ENCODE data around the gene SAPCD2.

The SAPCD2 gene

DNA sequence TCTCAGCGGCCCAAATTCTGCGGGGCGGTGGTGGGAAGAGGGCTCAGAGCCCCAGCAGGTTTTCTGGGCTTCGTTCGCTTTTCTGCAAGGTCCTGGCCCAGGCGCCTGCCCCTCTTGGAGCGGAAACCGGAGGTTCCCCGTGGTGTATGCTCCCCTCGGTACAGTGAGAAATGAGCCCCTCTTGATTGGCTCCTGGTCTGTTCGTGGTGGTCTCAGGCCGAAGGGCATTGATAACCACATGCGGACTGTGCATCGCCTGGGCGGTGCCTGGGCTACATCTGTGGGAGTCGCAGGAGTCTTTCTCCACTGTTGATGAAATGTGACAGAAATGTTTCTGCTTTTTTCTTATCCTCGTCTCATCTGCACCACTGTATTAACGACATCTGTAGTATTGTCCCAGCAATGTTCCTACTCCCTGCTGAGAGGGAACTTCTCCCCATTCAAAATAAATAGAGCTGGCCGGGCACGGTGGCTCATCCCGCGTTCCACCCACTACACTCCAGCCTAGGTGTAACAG is 17.1 kb upstream of the SAPCD2 start:
- in situ Hi-C loops (cut with HindIII; ENCODE audit: low pct_ligation_motif_present, low sequenced_read_pairs), result no loop called here
- peak overlapping the region; percentile 81 for H3K27ac ChIP-seq
- H3K27me3 ChIP-seq (replicated peaks), result no peaks in the 10 kb centered on the region
- TF ChIP-seq, protein P1, sequence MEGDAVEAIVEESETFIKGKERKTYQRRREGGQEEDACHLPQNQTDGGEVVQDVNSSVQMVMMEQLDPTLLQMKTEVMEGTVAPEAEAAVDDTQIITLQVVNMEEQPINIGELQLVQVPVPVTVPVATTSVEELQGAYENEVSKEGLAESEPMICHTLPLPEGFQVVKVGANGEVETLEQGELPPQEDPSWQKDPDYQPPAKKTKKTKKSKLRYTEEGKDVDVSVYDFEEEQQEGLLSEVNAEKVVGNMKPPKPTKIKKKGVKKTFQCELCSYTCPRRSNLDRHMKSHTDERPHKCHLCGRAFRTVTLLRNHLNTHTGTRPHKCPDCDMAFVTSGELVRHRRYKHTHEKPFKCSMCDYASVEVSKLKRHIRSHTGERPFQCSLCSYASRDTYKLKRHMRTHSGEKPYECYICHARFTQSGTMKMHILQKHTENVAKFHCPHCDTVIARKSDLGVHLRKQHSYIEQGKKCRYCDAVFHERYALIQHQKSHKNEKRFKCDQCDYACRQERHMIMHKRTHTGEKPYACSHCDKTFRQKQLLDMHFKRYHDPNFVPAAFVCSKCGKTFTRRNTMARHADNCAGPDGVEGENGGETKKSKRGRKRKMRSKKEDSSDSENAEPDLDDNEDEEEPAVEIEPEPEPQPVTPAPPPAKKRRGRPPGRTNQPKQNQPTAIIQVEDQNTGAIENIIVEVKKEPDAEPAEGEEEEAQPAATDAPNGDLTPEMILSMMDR (IDR thresholded peaks at IDR 0.05; ENCODE audit: low read depth, low read length, missing control alignments), result no peak
- H3K36me3 ChIP-seq (replicated peaks), result peaks cover 3% of the 10 kb centered on the region
- no peak for DNase-seq
- peak overlapping the region; percentile 73 for H3K4me3 ChIP-seq (ENCODE audit: low read depth, low read length)

DNA sequence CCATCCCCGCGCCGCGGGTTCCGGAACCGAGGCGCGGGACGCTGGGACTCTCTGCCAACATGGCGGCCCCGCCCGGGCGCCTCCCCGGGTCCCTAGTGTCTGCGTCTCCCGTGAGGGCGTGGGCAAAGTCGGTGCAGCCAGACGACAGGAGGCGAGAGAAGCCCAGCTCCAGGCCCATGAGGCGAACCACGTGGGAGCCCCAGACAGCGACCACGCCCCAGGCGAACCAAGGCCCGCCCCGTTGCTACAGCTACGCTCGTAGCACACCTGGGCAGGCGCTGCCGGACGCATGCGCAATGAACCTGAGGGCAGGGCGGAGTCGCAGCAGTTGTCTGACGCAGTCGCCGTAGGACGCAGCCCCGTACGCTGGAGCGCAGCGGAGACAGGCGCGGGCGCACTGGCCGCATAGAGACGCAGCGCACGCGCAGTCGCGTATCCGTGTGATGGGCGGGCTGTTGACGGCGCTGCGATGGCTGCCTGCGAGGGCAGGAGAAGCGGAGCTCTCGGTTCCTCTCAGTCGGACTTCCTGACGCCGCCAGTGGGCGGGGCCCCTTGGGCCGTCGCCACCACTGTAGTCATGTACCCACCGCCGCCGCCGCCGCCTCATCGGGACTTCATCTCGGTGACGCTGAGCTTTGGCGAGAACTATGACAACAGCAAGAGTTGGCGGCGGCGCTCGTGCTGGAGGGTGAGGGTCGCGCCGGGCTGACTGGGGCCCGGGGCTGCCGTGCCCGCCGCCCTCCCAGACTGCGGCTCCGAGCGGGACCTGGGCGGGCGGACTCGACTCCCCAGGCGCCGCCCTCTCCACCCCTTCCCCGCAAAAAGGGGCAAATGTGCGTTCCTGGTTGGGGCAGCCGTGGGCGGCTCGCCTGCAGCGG is 16.4 kb upstream of the SAPCD2 start, which contains the start of gene MAN1B1:
Gene MAN1B1 (plus strand): TSS at position 455 of the 878 bp plus-strand sequence. CDS start 15 bp downstream, at position 470.
- Histone ChIP-seq H3K27ac (peak within 1 kb of the TSS; percentile 81), H3K4me3 (ENCODE audit: low read depth, low read length) (peak within 1 kb of the TSS; percentile 73), H3K36me3 (replicated peaks) (peaks cover under 1% of the 10 kb centered on the region), H3K27me3 (replicated peaks) (no peaks in the 10 kb centered on the region)
- peak; percentile 96 for DNase-seq
- in situ Hi-C loops (cut with HindIII; ENCODE audit: low pct_ligation_motif_present, low sequenced_read_pairs), result no loop called here
- TF ChIP-seq, protein P1 (IDR thresholded peaks at IDR 0.05; ENCODE audit: low read depth, low read length, missing control alignments), result no peak

DNA sequence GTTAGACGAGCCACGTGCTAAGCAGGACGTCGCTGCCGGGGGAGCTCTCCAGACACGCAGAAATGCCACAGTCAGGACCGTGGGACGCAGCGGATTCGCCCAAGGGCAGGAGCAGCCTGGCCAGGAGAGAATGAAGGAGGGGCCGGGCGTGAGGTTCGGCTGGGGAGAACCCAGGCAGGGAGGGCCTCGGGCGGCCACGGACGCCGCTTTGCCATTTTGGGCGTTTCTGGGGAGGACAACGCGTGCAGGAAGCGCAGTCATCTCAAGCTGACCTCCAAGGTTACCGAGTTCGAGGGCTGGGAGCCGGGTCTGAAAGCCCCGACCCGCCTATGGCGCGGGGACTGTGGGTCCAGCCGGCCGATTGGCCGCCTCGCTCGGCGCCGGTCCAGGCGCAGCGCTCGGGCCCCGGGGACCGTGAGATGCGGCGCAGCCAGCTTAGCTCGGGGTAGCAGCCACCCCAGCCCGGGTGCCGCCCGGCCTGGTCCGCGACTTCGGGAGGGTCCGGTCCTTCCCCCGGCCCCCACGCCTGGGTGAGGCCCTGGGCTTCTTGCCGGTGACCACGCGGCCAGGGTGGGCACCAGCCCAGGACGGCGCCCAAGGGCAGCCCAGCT is 15.7 kb upstream of the SAPCD2 start:
- TF ChIP-seq, protein P1 (IDR thresholded peaks at IDR 0.05; ENCODE audit: low read depth, low read length, missing control alignments), result no peak
- DNase-seq, result no peak
- H3K27ac ChIP-seq, result peak overlapping the region; percentile 81
- no peaks in the 10 kb centered on the region for H3K36me3 ChIP-seq (replicated peaks)
- in situ Hi-C loops (cut with HindIII; ENCODE audit: low pct_ligation_motif_present, low sequenced_read_pairs), result no loop called here
- no peaks in the 10 kb centered on the region for H3K27me3 ChIP-seq (replicated peaks)
- H3K4me3 ChIP-seq (ENCODE audit: low read depth, low read length), result peak overlapping the region; percentile 73

DNA sequence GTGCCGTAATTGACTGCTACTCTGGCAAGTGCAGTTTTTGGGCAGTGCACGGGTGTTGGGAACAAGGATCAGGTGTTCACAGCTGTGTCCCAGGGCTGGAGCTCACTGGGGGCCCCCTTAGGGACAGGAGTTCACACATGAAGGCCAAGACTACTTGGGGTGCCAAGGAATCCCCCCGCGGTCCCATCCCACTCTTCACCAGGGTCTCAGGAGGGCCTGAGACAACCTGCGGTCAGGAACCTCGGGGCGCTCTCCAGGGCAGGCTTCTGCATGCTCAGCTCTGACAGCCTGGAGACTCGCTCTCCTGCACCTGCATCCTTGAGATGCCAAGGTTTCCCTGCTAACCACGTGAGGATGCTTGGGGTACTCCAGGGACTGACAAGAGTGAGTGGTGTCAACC is 14.2 kb upstream of the SAPCD2 start:
- in situ Hi-C loops (cut with HindIII; ENCODE audit: low pct_ligation_motif_present, low sequenced_read_pairs), result no loop called here
- Histone ChIP-seq H3K27me3 (replicated peaks) (no peaks in the 10 kb centered on the region), H3K27ac (no peak overlapping the region), H3K4me3 (ENCODE audit: low read depth, low read length) (no peak overlapping the region), H3K36me3 (replicated peaks) (no peaks in the 10 kb centered on the region)
- TF ChIP-seq, protein P1 (IDR thresholded peaks at IDR 0.05; ENCODE audit: low read depth, low read length, missing control alignments), result no peak
- DNase-seq, result no peak

DNA sequence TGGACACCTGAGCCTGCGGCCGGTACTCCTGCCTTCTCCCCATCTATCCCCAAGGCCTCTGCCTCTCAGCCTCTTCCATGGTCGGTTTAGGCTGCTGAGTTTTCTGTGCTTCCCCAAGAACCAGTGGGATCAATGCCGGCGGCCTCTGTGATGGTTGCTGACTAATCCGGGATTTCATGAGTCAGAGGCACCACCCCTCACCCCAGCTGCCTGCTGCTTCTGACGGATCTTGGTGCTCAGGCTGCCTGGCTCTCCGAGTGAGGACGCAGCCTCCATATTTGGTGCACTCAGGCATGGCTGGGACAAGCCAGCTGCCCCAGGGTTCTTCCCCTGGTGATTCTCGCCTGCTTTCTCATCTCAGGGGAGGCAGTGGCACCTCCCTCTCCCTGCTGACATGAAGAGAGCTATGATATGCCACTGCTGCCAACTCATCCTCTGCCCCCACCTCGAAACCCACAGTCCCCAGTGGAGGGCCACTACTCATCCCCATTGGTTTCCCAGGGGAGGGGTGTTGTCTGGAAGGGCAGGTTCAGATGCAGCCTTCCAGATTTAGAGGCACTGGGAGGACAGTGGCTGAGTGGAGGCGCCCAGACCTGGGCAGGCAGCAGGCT is 13.1 kb upstream of the SAPCD2 start:
- H3K27ac ChIP-seq, result peak overlapping the region; percentile 71
- H3K27me3 ChIP-seq (replicated peaks), result no peaks in the 10 kb centered on the region
- H3K36me3 ChIP-seq (replicated peaks), result no peaks in the 10 kb centered on the region
- H3K4me3 ChIP-seq (ENCODE audit: low read depth, low read length), result no peak overlapping the region
- TF ChIP-seq, protein P1 (IDR thresholded peaks at IDR 0.05; ENCODE audit: low read depth, low read length, missing control alignments), result no peak
- in situ Hi-C loops (cut with HindIII; ENCODE audit: low pct_ligation_motif_present, low sequenced_read_pairs), result no loop called here
- peak; percentile 96 for DNase-seq

Data from brain microvascular endothelial cell (primary cell).